Measurements from ENCODE around the gene TNIK.
A peak's percentile ranks its signal among the peaks of the same experiment; 100 is the strongest.

The TNIK gene

GRCh38 chr3:171113716-171114115, 346.5 kb downstream of the TNIK start:
- no peak for DNase-seq

DNA sequence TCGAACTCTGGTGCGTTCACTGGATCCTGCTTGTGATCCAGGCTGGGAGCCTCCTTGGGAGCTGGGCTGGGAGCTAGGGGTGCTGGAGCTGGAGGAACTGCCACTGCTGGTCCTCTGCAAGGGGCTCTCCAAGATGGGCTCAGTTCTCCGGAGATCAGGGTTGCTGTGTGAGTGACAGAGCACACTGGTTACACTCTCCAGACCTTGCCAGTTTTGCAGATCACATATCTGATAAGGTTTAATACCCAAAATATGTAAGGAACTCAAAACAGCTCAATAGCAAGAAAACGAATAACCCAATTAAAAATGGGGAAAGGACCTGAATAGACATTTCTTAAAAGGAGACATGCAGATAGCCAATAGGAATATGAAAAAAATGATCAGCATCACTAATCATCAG, 349.5 kb downstream of the TNIK start:
- DNase-seq = no peak

DNA sequence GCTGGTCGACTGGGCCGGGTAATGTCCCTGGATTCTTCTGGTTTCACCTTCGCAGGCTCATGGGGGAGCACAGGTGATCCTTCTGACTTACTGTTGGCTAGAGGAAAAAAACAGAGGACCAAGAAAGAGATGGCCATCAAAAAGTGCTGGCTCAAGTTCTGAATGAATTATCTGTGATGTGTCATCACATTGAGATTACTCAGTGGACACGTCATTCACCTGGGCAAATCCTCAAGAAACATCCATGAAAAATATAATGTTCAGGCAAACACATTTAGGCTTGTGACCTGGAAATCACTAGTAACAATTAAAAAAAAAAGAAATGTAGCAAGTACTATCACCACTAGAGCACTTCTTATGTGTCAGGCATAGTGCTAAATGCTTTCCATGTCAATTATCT, 352.1 kb downstream of the TNIK start:
- DNase-seq = no peak

DNA sequence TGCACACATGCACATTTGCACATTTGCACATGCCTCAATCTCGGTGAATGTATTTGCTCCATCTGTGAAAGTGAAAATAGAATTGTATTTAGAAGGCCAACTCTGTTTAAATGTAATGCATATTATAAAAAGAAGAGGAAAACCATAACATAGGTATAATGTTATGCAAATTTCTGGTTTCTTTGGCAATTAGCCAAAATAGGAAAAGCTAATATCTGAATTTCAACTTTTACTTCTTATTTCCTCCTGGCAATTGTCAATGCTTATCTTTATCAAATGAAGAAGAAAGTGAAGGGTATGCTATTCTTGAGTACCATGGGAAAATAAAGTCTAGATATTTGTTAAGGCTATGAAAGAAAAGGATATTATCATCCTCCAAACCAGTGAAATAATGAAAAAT, 357.0 kb downstream of the TNIK start:
- DNase-seq = no peak

- DNase-seq = no peak
Measured at GRCh38 chr3:171101982-171102641, 358.1 kb downstream of the TNIK start.

- no peak for DNase-seq
Measured at GRCh38 chr3:171099911-171100310, 360.3 kb downstream of the TNIK start.

- no peak for DNase-seq
Measured at GRCh38 chr3:171095063-171095462, 365.1 kb downstream of the TNIK start.

DNA sequence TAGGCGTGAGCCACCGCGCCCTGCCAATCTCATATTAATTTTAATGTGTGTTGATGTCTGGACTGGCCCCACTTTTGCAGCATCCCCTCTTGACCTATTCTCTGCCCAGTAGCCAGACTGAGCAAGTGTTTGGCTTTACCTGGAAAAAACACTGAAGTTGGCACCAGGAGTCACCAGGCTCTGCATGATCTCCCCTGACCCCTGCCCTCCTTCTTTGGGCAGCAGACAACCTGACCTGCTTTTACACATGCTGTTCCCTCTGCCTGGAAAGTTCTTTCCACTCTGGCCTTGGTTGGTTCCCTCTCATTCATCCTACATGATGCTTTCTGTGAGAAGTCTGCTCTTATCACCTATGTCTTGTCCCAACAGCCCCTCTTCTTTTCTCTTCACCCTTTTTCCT, 365.8 kb downstream of the TNIK start:
- no peak for DNase-seq

DNA sequence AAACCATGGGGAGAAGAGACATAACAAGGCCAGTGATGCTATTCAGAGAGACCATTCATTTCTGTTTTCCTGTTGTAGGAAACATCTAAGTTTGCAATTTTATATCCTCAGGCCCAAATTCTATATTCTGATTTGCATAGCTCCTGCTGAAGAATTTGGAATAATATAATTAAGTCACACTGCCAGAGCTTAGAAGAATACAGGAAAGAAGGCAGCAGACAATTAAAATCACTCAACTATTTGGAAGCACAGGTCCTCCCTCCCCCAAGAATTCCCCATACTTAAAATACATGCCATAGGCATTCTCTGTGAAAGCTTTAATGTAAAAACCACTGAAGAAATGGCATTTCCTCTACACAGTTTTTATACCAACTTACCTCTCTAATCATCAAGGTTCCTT, 366.7 kb downstream of the TNIK start:
- peak; percentile 41 for DNase-seq

DNA sequence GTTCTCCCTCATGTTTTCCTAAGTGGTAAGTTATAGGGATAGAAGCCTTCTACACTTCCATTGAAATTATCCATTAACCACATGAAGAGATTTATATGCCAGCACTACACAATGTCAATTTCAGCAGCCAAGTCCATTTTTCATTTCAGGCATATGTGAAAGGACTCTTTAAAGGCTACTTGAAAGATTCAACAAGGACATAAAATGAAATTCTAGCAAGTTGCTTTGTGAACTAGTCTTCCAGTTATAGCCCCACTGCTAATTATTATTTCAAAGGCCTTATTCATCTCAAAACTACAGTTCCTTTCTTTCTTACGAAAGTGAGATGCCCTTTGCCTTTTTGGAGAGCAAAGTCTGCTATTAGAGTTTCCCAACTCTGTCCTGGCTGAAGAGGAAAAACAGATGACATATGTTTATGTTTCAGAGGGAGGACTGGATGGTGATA, 367.7 kb downstream of the TNIK start:
- no peak for DNase-seq

DNA sequence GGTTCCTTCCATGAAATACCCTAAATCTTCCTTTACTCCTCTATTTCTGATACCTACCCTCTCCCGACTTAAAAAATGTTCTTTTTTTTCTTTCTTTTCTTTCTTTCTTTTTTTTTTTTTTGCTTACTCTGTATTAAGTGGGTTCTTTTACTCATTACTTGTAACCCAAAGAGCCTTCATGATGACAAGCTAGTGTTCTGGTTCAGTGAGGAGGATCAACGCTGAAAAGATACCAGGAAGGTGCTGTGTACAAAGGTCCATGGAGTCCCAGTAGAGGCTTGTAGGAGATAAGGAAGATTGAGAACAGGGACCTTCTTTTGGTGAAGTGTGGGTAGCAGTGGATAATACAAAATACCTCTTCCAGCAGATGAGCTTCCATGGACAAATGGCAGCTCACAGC, 369.9 kb downstream of the TNIK start:
- DNase-seq = no peak

GRCh38 chr3:171088964-171089754, 371.0 kb downstream of the TNIK start:
- no peak for DNase-seq

DNA sequence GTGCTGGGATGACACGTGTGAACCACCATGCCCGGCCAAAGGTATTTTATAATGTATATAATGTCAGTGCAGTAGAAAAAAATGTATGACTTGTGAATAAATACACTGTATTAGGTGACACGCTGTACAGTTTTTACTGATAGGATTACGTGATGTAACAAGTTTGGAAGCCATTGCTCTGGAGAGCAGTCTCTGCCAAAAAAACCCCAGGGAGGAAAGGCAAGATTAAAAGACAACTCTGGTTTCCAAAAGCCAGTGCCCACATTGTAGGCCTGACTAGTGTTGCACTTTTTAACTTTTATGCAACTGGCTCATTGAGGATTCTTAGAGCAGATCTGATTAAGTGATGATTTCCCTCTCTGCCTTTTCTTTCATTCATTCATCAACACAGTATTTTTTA, 371.7 kb downstream of the TNIK start:
- DNase-seq = no peak

DNA sequence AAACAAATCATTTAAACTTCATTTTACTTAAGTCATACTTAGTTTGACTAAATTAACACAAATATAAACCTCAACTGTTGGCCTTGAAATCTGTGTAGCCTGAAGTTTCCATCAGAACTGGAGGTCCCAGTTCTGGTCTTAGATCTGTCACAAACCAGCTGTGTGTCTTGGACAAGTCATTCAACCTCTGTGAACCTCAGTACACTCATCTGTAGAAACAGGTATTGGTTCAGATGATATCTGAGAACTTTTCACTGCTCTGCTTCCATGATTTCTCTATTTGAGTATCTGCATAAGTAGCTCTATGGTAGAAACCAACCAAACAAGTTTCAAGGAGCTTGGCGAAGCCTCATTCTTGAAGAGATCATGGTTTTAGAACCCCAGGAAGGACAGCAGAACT, 373.3 kb downstream of the TNIK start:
- no peak for DNase-seq

DNA sequence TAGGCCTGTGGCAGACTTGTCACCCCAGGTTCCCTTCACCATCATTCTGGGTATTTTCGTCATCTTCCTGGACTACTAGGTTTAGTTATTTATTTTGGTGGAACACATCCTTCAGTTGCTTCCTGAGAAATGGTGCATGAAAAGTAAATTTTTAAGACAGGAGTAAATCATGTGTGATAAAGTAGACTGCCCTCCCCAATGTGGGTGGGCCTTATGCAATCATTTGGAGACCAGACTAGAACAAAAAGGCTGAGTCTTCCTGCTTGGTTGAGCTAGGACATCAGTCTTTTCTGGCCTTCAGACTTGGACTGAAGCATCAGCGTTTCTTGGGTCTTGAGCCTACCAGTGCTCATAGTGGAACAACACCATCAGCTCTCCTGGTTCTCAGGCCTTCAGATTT, 382.9 kb downstream of the TNIK start:
- DNase-seq = no peak

DNA sequence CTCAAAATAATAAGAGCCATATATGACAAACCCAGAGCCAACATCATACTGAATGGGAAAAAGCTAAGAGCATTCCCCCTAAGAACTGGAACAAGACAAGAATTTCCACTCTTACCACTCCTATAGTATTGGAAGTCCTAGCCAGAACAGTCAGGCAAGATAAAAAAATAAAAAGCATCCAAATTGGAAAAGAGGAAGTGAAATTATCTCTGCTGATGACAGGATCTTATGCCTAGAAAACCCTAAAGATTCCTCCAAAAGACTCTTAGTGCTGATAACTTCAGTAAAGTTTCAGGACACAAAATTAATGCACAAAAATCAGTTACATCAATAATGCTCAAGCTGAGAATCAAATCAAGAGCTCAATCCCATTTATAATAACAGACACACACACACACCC, 387.8 kb downstream of the TNIK start:
- no peak for DNase-seq

- no peak for DNase-seq
Measured at GRCh38 chr3:171068658-171069057, 391.5 kb downstream of the TNIK start.

- DNase-seq = no peak
Measured at GRCh38 chr3:171066206-171066605, 394.0 kb downstream of the TNIK start.

DNA sequence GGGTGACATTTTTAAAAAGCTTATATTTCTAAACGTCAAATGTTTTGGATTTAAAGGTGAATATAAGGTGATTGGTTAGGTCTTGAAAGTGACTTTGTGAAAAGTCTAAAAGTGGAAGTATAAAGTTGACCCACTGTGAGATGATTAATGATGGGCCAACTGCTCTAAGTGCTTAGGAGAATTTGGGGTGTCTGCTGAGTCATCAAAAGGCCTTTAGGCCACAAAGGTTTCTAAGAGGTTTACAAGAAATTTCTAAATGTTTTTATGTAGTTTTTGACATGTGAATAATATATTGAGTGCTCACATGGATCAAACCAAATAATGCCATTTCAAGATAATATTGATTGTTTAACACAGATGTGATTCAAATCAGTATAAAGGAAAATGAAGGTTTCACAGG, 394.5 kb downstream of the TNIK start:
- DNase-seq = no peak

DNA sequence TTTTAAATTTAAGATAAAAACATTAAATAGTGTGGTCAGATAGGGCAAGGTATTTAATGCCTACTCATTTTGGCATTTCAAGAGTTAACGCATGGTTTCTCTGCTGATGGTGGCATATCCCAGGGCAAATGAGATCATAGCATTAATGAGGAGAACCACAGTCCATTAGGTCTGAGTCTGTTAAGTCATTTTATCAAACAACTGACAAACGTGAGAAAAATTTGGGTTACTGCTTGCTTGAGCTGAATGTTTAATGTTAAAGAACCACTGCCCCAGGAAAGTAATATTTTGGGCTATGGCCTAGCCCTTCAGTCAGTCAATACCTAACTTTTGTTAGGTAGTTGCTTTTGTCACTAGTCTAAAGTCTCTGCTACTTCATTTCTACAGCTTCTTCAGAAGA, 395.7 kb downstream of the TNIK start:
- no peak for DNase-seq

DNA sequence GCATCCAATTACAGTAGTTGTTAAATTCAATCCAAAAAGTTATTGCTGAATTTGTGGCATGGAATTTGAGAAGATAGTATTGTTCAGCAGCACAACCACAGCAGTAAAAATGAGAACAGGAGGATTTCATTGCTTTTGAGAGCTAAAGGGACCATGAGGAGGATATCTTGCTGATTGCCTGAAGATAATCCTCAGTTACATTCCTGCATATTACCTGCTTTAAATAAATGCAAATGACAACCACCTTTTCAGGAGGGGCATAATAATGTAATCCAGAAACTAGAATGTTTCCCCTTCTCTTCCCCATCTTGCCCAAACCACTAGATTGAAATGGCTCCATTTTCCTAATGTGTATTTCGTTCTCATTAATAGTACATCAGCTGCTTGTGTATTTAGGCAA, 398.5 kb downstream of the TNIK start:
- no peak for DNase-seq

- no peak for DNase-seq
Measured at GRCh38 chr3:171059978-171060377, 400.2 kb downstream of the TNIK start.

- no peak for DNase-seq
Measured at GRCh38 chr3:171058873-171059603, 401.2 kb downstream of the TNIK start.

GRCh38 chr3:171058058-171058457, 402.1 kb downstream of the TNIK start:
- no peak for DNase-seq
